Mesothelial cell of epicardium (in vitro differentiated cells): ENCODE results near the gene FHIT. TPM values are rescaled to one million over a fixed set of nuclear protein-coding genes. Genes with fewer than 3 reads are reported as not detected.
A peak's percentile ranks its signal among the peaks of the same experiment; 100 is the strongest.

Experiments used
- DNase-seq, 2 experiments: peaks; one replicate each; pipeline ENCODE4 v3.0.0; 2021; ENCODE audit warnings: low spot score in 2 of 2; ENCODE audit not compliant: unreplicated experiment in 2 of 2
- H3K27ac Mint-ChIP-seq: 2 replicates; pipeline ENCODE4 v1.8.0; 2021; ENCODE audit warnings: mixed read lengths
- H3K27me3 Mint-ChIP-seq: 2 replicates; pipeline ENCODE4 v1.8.0; 2021; ENCODE audit warnings: low read depth, mixed read lengths
- H3K36me3 Mint-ChIP-seq: 2 replicates; pipeline ENCODE4 v1.8.0; 2021; ENCODE audit warnings: mixed read lengths
- H3K4me1 Mint-ChIP-seq: 2 replicates; pipeline ENCODE4 v1.8.0; 2021; ENCODE audit warnings: mixed read lengths
- H3K4me3 Mint-ChIP-seq: 2 replicates; pipeline ENCODE4 v1.8.0; 2021; ENCODE audit warnings: mild to moderate bottlenecking, moderate library complexity, mixed read lengths
- H3K9me3 Mint-ChIP-seq: 2 replicates; pipeline ENCODE4 v1.8.0; 2021; ENCODE audit warnings: mixed read lengths
- CTCF ChIP-seq: fragments of 200-600 bp; sonication (generic); IDR thresholded peaks from one replicate; pipeline ENCODE4 v1.5.0; 2021; ENCODE audit warnings: antibody characterized with exemption; ENCODE audit not compliant: unreplicated experiment
- total RNA-seq: library from RNA; stranded (reverse); gene quantifications from 3 replicates; pipeline ENCODE4 v1.2.1, GENCODE V29; 2021

FHIT gene
- total RNA-seq, 1 donor from 2014 or later = 10.7 TPM

GRCh38 chr3:61080737-61081445 is 170.4 kb downstream of the FHIT start:
- no peak overlapping the region for H3K4me3 Mint-ChIP-seq

GRCh38 chr3:61078048-61078752 is 173.1 kb downstream of the FHIT start:
- no peaks in the 10 kb centered on the region for H3K36me3 Mint-ChIP-seq
- TF ChIP-seq CTCF = no peak
- peaks cover 26% of the 10 kb centered on the region for H3K4me1 Mint-ChIP-seq
- H3K4me3 Mint-ChIP-seq = no peak overlapping the region
- H3K27me3 Mint-ChIP-seq = no peaks in the 10 kb centered on the region
- H3K27ac Mint-ChIP-seq = no peak overlapping the region
- no peak for DNase-seq
- H3K9me3 Mint-ChIP-seq = peaks cover 7% of the 10 kb centered on the region

More at GRCh38 chr3:61080737-61081445, 170.4 kb downstream of the FHIT start:
- DNase-seq = no peak
- H3K36me3 Mint-ChIP-seq = peaks cover 3% of the 10 kb centered on the region
- peaks cover 17% of the 10 kb centered on the region for H3K9me3 Mint-ChIP-seq
- no peak for TF ChIP-seq CTCF
- H3K4me1 Mint-ChIP-seq = peaks cover 26% of the 10 kb centered on the region
- H3K27me3 Mint-ChIP-seq = no peaks in the 10 kb centered on the region
- peak overlapping the region; percentile 67 for H3K27ac Mint-ChIP-seq

GRCh38 chr3:61077551-61077950 is 173.7 kb downstream of the FHIT start:
- no peak for TF ChIP-seq CTCF
- DNase-seq = no peak
- no peak overlapping the region for H3K4me3 Mint-ChIP-seq
- no peaks in the 10 kb centered on the region for H3K27me3 Mint-ChIP-seq
- H3K27ac Mint-ChIP-seq = no peak overlapping the region
- no peaks in the 10 kb centered on the region for H3K36me3 Mint-ChIP-seq
- H3K4me1 Mint-ChIP-seq = peaks cover 26% of the 10 kb centered on the region
- peaks cover 2% of the 10 kb centered on the region for H3K9me3 Mint-ChIP-seq

GRCh38 chr3:61074783-61075182 is 176.5 kb downstream of the FHIT start:
- no peak for DNase-seq
- Mint-ChIP-seq H3K36me3 (no peaks in the 10 kb centered on the region), H3K9me3 (peaks cover 7% of the 10 kb centered on the region), H3K27me3 (no peaks in the 10 kb centered on the region), H3K4me3 (no peak overlapping the region), H3K4me1 (peaks cover 11% of the 10 kb centered on the region), H3K27ac (no peak overlapping the region)
- TF ChIP-seq CTCF = no peak

GRCh38 chr3:61073566-61074165 is 177.6 kb downstream of the FHIT start:
- H3K4me3 Mint-ChIP-seq = no peak overlapping the region
- no peaks in the 10 kb centered on the region for H3K36me3 Mint-ChIP-seq
- no peak for DNase-seq
- H3K9me3 Mint-ChIP-seq = peaks cover 7% of the 10 kb centered on the region
- H3K4me1 Mint-ChIP-seq = peaks cover 11% of the 10 kb centered on the region
- H3K27me3 Mint-ChIP-seq = no peaks in the 10 kb centered on the region
- TF ChIP-seq CTCF = no peak
- H3K27ac Mint-ChIP-seq = no peak overlapping the region
